GM12874 (cell line): Measurements from ENCODE around the gene PPARG.

Source experiments
- TF ChIP-seq, protein P1 (sequence below): IDR thresholded peaks from 2 replicates; pipeline ENCODE4 v1.5.1; 2011; ENCODE audit warnings: low read depth, mild to moderate bottlenecking, control low read depth, low read length, moderate library complexity; ENCODE audit not compliant: insufficient read depth

The PPARG gene

DNA sequence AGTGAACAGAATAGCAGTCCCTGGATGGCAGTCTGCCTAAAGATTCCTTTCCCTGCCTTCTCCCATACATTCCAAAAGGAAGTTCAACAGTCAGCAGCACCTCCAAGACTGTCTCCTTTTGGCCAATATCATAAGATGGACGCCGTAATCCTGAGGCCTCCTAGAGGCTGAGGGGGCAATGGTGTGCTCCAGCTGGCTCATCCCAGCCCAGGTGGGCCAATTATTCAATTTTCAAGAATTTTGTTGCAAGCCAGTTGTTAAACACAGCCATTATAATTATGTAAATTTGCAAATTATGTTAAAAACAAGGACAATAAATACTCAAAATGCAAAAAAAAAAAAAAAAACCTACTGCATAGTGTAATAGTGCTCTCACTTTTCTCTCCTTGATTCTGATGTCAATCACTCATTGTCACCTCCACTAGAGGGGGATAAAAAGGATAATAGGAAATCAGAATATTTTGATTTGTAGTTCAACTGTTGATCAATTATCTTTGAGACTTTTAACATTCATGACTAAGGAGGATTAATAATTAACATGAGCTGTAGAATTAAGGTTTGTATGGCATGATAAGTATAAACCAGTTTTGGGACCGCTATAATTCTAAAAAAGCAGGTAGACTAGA, 40.1 kb downstream of the PPARG start:
- TF ChIP-seq, protein P1, sequence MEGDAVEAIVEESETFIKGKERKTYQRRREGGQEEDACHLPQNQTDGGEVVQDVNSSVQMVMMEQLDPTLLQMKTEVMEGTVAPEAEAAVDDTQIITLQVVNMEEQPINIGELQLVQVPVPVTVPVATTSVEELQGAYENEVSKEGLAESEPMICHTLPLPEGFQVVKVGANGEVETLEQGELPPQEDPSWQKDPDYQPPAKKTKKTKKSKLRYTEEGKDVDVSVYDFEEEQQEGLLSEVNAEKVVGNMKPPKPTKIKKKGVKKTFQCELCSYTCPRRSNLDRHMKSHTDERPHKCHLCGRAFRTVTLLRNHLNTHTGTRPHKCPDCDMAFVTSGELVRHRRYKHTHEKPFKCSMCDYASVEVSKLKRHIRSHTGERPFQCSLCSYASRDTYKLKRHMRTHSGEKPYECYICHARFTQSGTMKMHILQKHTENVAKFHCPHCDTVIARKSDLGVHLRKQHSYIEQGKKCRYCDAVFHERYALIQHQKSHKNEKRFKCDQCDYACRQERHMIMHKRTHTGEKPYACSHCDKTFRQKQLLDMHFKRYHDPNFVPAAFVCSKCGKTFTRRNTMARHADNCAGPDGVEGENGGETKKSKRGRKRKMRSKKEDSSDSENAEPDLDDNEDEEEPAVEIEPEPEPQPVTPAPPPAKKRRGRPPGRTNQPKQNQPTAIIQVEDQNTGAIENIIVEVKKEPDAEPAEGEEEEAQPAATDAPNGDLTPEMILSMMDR = no peak

GRCh38 chr3:12334786-12335185, 45.9 kb downstream of the PPARG start:
- TF ChIP-seq, protein P1 = no peak

- TF ChIP-seq, protein P1 = no peak
These were observed 46.6 kb downstream of the PPARG start for GRCh38 chr3:12335421-12335820.

- TF ChIP-seq, protein P1 = no peak
These were observed 47.2 kb downstream of the PPARG start for GRCh38 chr3:12336099-12336498.

DNA sequence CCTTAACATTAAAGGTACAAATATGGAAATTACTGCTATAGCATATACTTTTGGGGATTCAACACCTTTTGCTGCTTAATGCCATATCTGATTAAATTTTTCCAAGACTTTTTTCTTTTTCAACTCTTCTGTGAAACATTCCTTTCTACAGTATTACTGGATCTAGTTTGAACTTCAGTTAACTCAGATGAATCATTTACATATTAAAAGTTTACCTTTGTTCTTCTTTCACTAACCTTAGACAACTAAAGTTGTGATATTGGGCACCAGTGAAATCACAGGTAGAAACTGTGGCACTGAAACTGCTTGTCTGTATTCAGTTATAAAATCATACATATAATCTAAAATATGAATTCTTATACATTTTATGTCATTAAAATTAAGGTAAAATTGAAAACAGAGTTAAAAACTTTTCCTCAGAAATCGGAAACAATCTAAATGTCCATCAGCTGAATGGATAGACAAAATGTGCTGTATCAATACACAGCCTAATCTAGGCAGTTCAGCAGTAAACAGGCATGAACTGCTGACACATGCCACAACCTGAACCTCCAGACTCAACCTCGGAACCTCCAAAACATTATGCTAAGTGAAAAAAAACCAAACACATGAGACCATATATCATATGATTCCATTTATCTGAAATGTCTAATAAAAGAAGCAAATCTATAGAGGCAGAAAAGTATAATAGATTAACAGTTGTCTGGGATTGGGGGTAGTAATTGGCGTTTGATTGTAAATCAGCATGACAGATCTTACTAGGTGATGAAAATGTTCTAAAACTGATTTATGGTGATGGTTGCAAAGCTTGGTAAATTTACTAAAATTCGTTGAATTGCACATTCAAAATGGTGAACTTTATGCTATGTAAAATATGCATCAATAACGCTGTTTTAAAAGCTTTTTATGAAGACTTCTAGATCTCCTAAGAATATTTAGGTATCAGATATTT, 50.0 kb downstream of the PPARG start:
- TF ChIP-seq, protein P1 = no peak

GRCh38 chr3:12339701-12340480, 51.0 kb downstream of the PPARG start:
- TF ChIP-seq, protein P1 = no peak

- TF ChIP-seq, protein P1 = no peak
These were observed 51.6 kb downstream of the PPARG start for GRCh38 chr3:12340506-12340905.
